ENCODE results near the gene HJV.

Gene HJV

DNA sequence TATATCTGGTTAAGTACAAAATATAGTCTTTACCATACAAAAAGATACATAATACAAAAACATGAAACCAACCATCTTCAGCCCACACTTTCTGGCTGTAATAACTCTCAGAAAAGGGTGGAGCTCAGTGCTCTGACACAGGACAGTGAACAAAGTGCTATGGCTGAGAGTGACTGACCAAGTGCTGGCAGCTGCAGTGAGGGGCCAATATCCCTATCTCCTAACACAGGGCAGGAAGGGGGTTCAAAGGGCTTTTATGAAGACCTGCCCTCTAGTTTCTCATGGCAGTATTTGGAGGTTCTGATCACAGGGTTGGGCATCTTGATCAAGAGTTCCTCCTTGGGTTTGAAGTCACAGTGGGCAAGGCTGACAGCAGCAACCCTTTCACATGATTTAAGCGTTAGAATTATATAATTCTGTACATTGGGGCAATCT, 29.0 kb downstream of the HJV start:
- DNase-seq: no peak

DNA sequence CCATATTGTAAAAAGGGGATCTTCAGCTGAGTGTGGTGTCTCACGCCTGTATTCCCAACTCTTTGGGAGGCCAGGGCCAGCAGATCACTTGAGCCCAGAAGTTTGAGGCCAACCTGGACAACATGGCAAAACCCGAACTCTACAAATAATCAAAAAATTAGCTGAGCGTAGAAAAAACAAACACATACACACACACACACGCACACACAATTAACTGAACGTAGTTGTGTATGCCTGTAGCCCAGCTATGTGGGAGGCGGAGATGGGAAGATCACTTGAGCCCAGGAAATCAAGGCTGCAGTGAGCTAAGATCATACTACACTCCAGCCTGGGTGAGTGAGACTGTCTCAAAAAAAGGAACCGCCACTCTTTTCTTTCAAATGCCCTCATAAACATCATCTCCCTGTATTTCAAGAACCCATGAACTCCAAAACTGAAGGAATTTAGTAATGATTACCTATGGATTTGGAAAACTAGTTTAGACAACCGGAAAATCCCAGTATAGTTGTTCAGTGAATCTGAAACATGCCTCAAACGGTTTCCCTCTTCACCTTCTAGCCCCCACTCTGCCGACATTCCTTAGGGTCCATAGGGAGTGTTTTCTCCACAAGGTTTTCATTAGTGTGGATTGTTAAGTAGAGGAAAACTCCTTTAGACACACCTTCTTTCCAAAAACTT, 29.7 kb downstream of the HJV start:
- DNase-seq: no peak

DNA sequence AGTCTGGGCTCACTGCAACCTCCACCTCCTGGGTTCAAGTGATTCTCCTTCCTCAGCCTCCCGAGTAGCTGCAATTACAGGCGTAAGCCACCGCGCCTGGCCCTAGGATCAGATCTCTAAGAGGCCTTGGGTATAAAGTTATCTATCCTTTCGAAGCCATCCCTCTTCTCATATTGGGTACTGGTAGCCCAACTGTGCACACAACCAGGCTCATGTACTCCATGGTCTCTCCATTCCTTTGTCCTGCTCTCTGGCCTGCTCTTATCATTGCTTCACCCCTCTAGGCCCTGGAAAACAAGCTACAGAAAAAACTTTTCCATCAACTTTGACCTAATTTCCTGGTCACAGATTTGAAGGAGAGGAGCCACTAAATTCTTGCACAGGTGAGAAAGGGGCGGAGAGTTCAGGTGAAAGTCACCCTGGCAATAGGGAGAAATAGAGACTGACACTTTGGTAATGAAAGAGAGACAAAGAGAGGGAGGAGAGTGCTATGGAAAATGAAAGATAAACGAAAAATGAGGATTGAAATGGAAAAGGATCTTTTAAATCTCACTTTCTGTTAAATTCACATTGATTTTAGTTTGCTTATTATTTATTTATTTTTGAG, 31.2 kb downstream of the HJV start:
- DNase-seq: no peak

GRCh38 chr1:145988773-145989172, 32.8 kb downstream of the HJV start:
- DNase-seq: no peak

DNA sequence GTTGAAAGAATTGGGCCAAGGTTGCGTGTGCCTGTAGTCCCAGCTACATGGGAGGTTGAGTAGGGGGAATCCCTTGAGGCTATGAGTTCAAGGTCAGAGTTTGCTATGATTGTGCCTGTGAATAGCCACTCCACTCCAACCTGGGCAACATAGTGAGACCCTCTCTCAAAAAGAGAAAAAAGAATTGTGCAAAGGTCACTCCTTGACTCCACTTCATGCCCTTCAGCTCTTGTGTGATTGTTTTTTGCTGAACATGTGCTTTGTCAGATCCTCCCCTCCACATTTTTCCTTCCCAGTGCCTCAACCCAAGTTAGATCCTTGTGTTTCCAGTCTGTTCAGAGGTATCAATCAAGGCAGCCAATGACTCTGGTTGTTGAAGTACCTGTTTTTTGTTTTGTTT, 33.6 kb downstream of the HJV start:
- no peak for DNase-seq

GRCh38 chr1:145986551-145986950, 35.0 kb downstream of the HJV start:
- no peak for DNase-seq

GRCh38 chr1:145985502-145986439, 35.8 kb downstream of the HJV start:
- DNase-seq: peak; percentile 66

- DNase-seq: no peak
Measured at GRCh38 chr1:145985129-145985501, 36.4 kb downstream of the HJV start.

GRCh38 chr1:145983960-145984830, 37.3 kb downstream of the HJV start:
- DNase-seq: no peak

- DNase-seq: no peak
Measured at GRCh38 chr1:145983206-145983675, 38.3 kb downstream of the HJV start.

GRCh38 chr1:145982010-145982723, 39.4 kb downstream of the HJV start:
- no peak for DNase-seq

- no peak for DNase-seq
Measured at GRCh38 chr1:145980457-145980994, 41.0 kb downstream of the HJV start.

DNA sequence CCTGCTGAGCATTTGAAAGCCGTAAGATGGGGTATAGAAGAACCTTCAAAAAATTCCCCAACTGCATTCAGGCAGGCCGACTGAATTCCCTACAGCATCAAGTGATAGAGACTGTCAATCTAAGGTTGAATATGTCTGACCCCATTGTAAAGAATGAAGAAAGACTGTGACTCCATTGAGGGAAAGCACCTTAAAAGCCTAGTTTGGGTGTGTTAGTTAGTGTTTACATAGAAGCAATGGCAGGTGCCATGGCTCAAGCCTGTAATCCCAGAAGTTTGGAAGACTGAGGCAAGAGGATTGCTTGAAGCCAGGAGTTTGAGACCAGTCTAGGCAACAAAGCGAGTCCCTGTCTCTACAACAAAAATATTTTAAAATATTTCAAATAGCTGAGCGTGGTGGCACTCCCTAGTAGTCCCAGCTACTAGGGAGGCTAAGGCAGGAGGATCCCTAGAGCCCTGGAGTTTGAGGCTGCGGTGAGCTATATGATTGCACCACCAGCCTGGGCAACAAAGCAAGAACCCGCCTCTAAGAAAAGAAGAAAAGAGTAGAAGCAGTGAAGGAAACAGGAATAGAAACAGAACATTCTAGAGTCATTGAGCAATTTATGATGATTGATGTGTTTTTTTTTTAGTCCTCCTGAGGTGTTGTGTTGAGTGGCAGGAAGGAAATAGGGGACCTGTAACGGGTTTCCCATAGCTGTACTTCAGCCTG, 41.6 kb downstream of the HJV start:
- DNase-seq: no peak

- peak; percentile 98 for DNase-seq
Measured at GRCh38 chr1:145978854-145979745, 42.4 kb downstream of the HJV start.

- no peak for DNase-seq
Measured at GRCh38 chr1:145978471-145978853, 43.1 kb downstream of the HJV start.

- peak; percentile 90 for DNase-seq
Measured at GRCh38 chr1:145977486-145978470, 43.8 kb downstream of the HJV start.

DNA sequence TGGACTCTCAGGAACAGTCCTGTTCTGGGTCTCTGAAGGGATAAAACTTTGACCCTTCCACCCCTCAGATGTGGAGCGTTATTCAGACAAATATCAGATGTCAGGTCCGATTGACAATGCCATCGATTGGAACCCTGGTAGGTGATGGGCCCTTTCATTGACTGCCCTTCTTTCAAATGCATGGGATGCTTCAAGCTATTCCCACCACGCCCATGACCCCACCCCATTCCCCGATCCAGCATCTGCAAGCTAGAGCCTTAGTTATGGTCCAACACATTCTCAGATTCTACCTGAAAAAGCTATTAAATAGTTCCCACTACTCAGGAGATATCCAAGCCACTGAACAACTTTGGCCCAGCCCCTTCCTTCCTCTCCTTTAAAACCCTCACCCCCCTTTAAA, 44.5 kb downstream of the HJV start:
- DNase-seq: no peak

GRCh38 chr1:145975216-145975615, 46.3 kb downstream of the HJV start:
- DNase-seq: no peak

GRCh38 chr1:145974721-145975120, 46.8 kb downstream of the HJV start:
- no peak for DNase-seq
